ENCODE results near the gene ACOT13.

DNA sequence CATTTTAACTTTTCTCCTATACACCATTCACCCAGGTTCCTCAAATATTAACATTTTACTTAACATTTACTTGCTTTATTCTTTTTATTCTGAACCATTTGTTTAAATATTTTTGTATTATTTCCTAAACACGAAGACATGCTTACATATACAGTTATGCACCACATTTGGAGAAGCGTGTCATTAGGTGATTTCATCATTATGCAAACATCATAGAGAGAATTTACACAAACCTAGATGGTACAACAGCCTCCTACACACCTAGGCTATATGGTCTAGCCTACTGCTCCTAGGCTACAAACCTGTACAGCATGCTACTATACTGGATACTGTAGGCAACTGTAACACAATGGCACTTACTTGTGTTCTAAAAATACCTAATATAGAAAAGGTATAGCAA lies 6.8 kb upstream of the ACOT13 start:
- TF ChIP-seq POLR2AphosphoS5 (IDR thresholded peaks at IDR 0.05): no peak
- TF ChIP-seq, protein P1, sequence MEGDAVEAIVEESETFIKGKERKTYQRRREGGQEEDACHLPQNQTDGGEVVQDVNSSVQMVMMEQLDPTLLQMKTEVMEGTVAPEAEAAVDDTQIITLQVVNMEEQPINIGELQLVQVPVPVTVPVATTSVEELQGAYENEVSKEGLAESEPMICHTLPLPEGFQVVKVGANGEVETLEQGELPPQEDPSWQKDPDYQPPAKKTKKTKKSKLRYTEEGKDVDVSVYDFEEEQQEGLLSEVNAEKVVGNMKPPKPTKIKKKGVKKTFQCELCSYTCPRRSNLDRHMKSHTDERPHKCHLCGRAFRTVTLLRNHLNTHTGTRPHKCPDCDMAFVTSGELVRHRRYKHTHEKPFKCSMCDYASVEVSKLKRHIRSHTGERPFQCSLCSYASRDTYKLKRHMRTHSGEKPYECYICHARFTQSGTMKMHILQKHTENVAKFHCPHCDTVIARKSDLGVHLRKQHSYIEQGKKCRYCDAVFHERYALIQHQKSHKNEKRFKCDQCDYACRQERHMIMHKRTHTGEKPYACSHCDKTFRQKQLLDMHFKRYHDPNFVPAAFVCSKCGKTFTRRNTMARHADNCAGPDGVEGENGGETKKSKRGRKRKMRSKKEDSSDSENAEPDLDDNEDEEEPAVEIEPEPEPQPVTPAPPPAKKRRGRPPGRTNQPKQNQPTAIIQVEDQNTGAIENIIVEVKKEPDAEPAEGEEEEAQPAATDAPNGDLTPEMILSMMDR (IDR thresholded peaks at IDR 0.05): no peak
- no peak for TF ChIP-seq POLR2A (IDR thresholded peaks at IDR 0.05)
- no peak for TF ChIP-seq EP300 (IDR thresholded peaks at IDR 0.05; ENCODE audit: low read depth)
